Stimulated activated CD8-positive, alpha-beta memory T cell treated with anti-CD3 and anti-CD28 coated beads, Interleukin-4, amount 100 ng/mL, for 48 hours (primary cell): ENCODE measurements around the gene SARS2.
A peak's percentile ranks its signal among the peaks of the same experiment; 100 is the strongest.
"Not testable (repeated sequence)": the region's sequence is repeated elsewhere in the genome, so short reads cannot be mapped to it uniquely, and the experiment has no call there.

Source experiments
- DNase-seq: peaks from one replicate; pipeline ENCODE4 v3.0.0-alpha.2; 2020

The SARS2 gene, protein sequence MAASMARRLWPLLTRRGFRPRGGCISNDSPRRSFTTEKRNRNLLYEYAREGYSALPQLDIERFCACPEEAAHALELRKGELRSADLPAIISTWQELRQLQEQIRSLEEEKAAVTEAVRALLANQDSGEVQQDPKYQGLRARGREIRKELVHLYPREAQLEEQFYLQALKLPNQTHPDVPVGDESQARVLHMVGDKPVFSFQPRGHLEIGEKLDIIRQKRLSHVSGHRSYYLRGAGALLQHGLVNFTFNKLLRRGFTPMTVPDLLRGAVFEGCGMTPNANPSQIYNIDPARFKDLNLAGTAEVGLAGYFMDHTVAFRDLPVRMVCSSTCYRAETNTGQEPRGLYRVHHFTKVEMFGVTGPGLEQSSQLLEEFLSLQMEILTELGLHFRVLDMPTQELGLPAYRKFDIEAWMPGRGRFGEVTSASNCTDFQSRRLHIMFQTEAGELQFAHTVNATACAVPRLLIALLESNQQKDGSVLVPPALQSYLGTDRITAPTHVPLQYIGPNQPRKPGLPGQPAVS

DNA sequence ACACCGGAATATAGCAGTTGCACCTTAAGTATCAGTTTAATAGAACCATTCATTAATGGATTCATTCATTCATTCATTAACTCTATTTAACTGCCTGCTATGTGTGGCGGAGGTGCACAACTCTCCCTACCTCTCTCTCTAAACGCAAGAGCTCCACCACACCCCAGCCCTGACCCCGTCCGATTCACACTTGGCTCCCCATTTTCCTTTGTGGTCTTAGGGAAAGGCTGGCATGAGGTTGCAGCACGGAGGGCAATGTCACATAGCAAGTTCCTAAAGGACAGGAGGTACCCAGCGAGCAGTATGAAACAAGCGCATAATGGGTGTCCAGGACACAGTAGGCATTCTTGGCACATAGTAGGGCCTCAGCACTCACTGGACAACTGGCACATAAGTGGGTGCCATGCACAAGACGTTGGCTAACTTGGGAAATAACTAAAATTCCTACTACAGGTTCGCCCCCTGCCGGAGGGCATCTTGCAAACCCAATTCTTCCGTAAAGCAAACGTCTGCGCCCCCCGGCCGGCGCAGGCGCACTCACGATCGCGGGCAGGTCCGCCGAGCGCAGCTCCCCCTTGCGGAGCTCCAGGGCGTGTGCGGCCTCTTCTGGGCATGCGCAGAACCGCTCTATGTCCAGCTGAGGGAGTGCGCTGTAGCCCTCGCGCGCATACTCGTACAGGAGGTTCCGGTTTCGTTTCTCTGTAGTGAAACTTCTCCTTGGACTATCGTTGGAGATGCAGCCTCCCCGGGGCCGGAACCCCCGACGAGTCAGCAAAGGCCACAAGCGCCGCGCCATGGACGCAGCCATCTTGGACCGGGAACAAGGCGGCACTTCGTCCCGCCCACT, at the start of gene SARS2:
Gene SARS2, minus strand, starts transcription at position 835 of the 847 bp plus-strand sequence. Its CDS starts 27 bp downstream, at position 808.
- peak; percentile 91 for DNase-seq

DNA sequence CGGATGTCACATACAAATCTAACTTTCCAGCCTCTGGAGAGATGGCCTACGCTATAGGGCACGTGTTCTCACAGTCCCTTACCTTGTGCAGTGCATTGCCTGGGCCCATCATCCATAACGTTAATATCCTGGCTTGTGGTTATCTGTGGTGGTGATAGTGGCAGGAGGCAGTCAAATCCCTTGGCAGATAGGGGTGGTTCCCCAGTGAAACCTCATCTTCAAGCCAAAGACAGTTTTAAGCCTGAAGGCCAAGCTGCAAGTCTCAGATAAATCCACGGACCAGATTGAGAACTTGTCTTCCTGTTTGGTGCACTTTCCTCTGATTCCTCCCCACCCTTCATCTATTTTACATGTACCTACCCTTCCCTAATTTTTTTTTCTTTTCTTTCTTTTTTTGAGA, 49.2 kb upstream of the SARS2 start:
- no peak for DNase-seq

GRCh38 chr19:38978326-38978689, 47.7 kb upstream of the SARS2 start:
- DNase-seq: peak; percentile 26

DNA sequence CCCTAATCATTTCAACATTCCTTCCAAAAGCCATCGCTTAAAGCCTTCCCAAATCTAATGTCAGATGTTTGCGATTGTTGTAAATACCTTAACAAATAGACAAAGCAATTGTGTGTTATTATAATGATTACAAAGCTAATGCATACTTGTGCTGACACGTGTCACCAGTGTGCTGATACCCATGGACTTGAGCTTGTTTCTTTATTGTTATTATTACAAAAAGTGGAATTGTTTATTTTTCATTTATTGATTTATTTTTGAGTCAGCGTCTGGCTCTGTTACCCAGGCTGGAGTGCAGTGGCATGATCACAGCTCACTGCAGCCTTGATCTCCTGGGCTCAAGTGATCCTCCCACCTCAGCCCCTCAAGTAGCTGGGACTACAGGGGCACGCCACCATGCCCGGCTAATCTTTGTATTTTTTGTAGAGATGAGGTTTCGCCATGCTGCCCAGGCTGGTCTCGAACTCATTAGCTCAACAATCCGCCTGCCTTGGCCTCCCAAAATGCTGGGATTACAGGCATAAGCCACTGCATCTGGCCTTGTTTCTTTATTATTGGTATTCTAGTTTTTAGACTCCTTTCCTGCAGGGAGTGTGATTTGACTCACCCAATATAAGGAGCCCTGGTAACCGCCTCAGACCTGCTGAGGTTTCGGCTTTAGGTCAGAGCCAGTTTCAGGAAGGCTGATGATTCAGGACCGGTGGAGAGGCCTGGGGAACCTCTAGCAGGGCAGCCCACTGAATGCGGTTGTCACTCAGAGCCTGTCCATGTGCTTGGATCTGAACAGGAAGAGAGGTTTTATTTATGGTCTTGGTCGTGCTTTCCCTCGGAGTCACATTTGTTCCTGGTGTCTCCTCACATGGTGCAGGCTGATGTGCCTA, 47.1 kb upstream of the SARS2 start:
- peak; percentile 79 for DNase-seq

- DNase-seq: no peak
These were observed 45.3 kb upstream of the SARS2 start for GRCh38 chr19:38975861-38976271.

- no peak for DNase-seq
These were observed 44.8 kb upstream of the SARS2 start, which contains the start of gene FBXO17 for GRCh38 chr19:38975214-38975860. FBXO17 (minus strand) TSS chr19:38975742; CDS start chr19:38950319, 25,423 bp downstream.

GRCh38 chr19:38974624-38975213, 44.2 kb upstream of the SARS2 start:
- DNase-seq: no peak

DNA sequence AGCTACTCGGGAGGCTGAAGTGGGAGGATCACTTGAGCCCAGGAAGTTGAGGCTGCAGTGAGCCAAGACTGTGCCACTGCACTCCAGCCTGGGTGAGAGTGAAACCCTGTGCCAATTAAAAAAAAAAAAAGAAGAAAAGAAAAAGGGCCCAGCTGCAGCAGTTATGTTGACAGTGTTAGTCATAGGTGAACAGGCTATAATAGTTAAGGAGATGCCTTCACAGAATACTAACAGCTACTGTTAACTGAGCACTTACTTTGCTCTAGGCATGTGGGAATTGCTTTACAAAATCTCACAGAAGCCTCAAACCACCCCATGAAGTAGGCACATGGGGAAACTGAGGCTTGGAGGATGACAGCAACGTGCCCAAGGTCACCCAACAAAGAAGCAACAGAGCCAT, 41.1 kb upstream of the SARS2 start:
- no peak for DNase-seq

- no peak for DNase-seq
These were observed 40.3 kb upstream of the SARS2 start for GRCh38 chr19:38970664-38971532.

DNA sequence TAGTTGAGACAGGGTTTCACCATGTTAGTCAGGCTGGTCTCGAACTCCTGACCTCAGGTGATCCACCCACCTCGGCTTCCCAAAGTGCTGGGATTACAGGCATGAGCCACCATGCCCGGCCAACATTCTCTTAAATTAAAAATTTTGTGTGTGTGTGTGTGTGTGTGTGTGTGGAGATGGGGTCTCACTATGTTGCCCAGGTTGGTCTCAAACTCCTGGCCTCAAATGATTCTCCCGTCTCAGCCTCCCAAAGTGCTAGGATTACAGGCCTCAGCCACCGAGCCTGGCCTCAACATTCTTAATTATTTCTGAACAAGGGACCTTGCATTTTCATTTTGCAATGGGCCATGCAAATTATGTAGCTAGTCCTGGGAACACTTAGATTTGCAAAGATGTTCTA, 35.6 kb upstream of the SARS2 start:
- DNase-seq: not testable (repeated sequence)

- no peak for DNase-seq
These were observed 34.2 kb upstream of the SARS2 start for GRCh38 chr19:38964738-38965137.

- no peak for DNase-seq
These were observed 29.1 kb upstream of the SARS2 start for GRCh38 chr19:38959618-38960017.

GRCh38 chr19:38958301-38958700, 27.7 kb upstream of the SARS2 start:
- DNase-seq: no peak

GRCh38 chr19:38956264-38956663, 25.7 kb upstream of the SARS2 start:
- DNase-seq: no peak

DNA sequence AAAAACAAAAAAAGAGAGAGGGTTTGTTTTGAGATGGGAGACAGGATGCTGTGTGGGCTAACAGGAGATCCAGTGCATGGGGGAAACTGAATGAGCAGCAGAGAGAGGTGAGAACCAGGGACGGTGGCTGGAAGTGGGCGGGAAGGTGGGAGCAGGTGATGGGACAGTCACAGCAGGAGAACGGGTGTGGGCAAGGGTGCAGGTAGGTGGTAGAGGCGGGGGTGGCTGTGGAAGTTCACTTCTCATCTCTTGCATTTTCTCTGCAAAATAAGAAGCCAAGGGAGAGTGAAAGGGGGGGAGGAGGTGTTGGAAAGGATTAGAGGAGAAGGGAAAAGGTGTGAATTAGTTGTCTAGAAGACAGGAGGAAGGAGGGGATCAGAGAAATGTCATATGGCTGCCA, 23.1 kb upstream of the SARS2 start:
- DNase-seq: no peak

- no peak for DNase-seq
These were observed 22.0 kb upstream of the SARS2 start for GRCh38 chr19:38952395-38953165.

GRCh38 chr19:38951187-38951586, 20.6 kb upstream of the SARS2 start:
- DNase-seq: no peak

DNA sequence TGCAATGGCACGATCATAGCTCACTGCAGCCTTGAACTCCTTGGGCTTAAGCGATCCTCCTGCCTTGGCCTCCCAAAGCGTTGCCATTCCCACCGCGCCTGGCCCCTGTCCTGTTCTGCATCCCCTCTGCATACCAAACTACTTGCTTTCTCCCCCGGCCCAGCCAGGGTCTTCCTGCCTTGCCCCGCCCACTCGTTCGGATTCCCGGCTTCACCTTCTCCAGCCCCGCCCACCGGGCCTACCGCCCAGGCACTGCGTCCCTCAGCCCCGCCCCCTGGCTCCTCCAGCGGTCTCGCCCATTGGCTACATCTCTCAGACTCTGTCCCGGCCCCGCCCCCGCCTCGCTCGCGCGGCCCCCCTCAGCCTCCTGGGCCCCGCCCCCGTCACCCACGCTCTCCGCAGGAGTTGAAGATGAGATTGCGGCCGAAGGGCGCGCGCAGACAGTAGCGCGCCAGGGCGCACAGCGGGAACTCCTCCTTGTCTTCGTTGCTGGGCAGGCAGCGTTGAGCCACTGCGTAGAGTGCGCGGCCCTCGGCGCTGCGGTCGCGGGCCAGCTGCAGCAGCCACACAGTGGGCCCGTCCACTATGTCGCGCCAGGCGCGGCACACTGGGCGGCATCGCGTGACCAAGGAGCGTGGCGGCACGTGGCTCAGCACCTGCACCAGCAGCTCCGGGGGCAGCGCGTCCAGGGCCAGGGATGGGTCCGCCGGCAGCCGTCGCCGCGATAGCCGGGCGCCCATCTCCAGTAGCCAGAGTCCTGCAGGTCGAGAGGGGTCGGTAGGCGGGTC, 19.2 kb upstream of the SARS2 start:
- peak; percentile 94 for DNase-seq
